NK-92 (cell line): ENCODE data around the gene MRO.

Experiments used
- DNase-seq: peaks from one replicate; lab custom pipeline; 2025; ENCODE audit not compliant: unreplicated experiment; lab: John Stamatoyannopoulos, UW

MRO gene

DNA sequence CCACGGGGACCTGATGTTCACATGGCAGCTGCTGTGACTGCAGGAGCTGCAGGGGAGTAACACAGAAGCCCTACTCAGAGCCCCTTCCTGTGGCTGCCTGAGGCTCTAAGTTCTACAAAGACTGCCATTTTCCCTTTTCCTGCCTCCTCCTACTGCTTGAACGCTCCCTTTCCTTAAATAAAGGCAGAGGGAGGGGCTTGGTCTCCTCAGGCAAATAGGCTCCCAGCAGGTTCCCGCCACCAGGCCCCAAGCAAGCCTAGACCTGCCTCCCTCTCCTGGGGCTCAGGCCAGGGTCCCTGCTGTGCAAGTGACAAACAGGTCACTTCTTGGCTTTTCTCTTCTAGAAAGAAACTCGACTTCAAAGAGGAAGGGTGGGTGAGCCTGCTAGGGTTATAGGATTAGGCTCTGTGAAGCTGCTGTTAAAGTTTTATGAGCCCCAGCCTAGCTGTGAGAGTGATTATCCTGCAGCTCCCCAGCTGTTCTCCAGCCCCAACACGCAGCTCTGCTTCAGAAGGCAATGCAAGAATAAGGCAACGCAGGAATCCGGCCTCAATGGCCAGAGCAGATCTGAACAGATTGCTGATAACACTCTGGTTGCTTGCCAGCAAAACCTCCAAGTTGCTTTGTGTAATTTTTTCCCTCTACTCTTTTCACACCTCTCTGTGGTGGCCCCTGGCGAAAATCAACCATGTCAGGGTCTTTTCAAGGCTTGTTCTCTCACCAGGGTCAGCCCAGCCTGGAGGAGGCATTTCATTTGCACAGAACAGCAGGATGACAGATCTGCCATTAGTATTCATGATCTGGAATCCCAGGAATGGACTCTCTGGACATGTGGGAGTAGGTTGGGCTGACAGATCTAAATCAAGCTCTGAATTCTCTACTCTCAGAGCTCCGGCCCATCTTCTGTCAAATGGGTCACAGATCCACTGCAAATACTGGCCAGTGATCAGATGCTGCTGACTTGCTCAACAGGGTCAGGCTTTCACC is 71.3 kb downstream of the MRO start:
- no peak for DNase-seq

DNA sequence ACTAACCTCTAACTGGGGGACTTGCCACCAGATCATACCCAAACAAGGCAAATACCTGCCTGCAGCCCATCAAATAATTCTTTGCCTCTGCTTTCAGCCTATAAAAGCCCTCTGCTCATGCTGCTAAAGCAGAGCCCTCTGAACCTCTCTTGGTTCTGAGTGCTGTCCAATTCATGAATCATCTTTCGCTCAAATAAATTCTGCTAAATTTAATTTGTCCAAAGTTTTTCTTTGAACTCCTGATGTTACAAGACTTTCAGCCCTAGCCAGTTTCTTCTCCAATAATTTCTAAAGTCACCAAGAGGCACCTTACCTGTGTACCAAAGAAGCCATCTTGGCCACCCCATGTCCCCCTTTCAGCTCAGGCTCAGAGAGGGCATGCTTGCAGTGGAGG is 72.0 kb downstream of the MRO start:
- DNase-seq: no peak

GRCh38 chr18:50745945-50746344 is 73.9 kb downstream of the MRO start:
- no peak for DNase-seq
